HCT116 (cell line): Measurements from ENCODE around the gene SLAMF6. TPM values are rescaled to one million over a fixed set of nuclear protein-coding genes. Genes with fewer than 3 reads are reported as not detected.

Experiments used
- ATAC-seq: fragments of 200-7000 bp; cut with Tn5 transposase; 2 replicates; pipeline ENCODE4 v1.9.1; 2020; ENCODE audit warnings: mild to moderate bottlenecking, moderate library complexity
- BruUV-seq: library from RNA; stranded (reverse); fragments of 400-500 nt; replicated peaks from 2 replicates; lab custom pipeline; 2021; lab: Mats Ljungman, UMichigan
- CTCF ChIA-PET: fragments of 300-600 bp; sonication (Branson Sonifier 250); formaldehyde crosslinking; loops from one replicate; lab custom pipeline; 2021; ENCODE audit warnings: antibody characterized with exemption; lab: Charles Lee
- POLR2A ChIA-PET: fragments of 300-600, 350-600 bp; sonication (Branson Sonifier 250); formaldehyde crosslinking; loops from one replicate; lab custom pipeline; 2021; ENCODE audit warnings: antibody characterized with exemption; lab: Charles Lee
- RAD21 ChIA-PET, 2 experiments: fragments of 300-600 bp; sonication (Branson Sonifier 250); formaldehyde crosslinking; loops; one replicate each; lab custom pipeline; 2023; ENCODE audit warnings: low total read pairs in 2 of 2; ENCODE audit not compliant: uncharacterized antibody in 2 of 2, unreplicated experiment in 2 of 2, low non-redundant PET in 1 of 2; lab: Charles Lee
- DNase-seq: peaks from one replicate; pipeline ENCODE4 v3.0.0-alpha.2; 2010; ENCODE audit warnings: low read depth, low spot score
- H2AFZ ChIP-seq: fragments of 200-600 bp; shearing (Covaris generic), sonication (generic); 2 replicates; pipeline ENCODE4 v1.6.1; 2017; ENCODE audit warnings: low read depth, mixed run types, mixed read lengths, antibody characterized with exemption, low read length; ENCODE audit not compliant: poor library complexity, severe bottlenecking
- H3K27ac ChIP-seq: 2 replicates; pipeline ENCODE4 v1.5.1; 2012; ENCODE audit warnings: low read depth, low read length
- H3K27me3 ChIP-seq: fragments of 200-600 bp; sonication (generic); 2 replicates; pipeline ENCODE4 v1.6.1; 2016; ENCODE audit warnings: mixed run types, low read length, mixed read lengths; ENCODE audit not compliant: insufficient read depth
- H3K36me3 ChIP-seq, 2 experiments: fragments of 200-500 bp in 1 of 2; fragments of 200-600 bp in 1 of 2; sonication (Bioruptor generic) in 1 of 2; sonication (generic) in 1 of 2; 2 replicates each; pipeline versions ENCODE4 v1.5.1 to v1.6.1; 2014 to 2016; ENCODE audit warnings: low read length in 2 of 2, inconsistent platforms in 1 of 2, mixed read lengths in 1 of 2, mixed run types in 1 of 2; ENCODE audit not compliant: insufficient read depth in 2 of 2, control insufficient read depth in 1 of 2
- H3K4me1 ChIP-seq, 2 experiments: fragments of 200-600 bp in 1 of 2; sonication (generic) in 1 of 2; 2 replicates each; pipeline versions ENCODE4 v1.5.1 to v1.6.1; 2012 to 2017; ENCODE audit warnings: low read length in 2 of 2, inconsistent platforms in 1 of 2, mild to moderate bottlenecking in 1 of 2, mixed read lengths in 1 of 2, mixed run types in 1 of 2, moderate library complexity in 1 of 2; ENCODE audit not compliant: insufficient read depth in 2 of 2, control insufficient read depth in 1 of 2
- H3K4me2 ChIP-seq: fragments of 200-600 bp; sonication (generic); 2 replicates; pipeline ENCODE4 v1.6.1; 2017; ENCODE audit warnings: mixed run types, low read length, mixed read lengths
- H3K4me3 ChIP-seq, 2 experiments: fragments of 200-600 bp in 1 of 2; sonication (generic) in 1 of 2; replicated peaks in 1 of 2; 2 replicates each; pipeline ENCODE4 v1.5.1; 2011 to 2016; ENCODE audit warnings: low read length in 2 of 2, control low read depth in 1 of 2, low read depth in 1 of 2, mild to moderate bottlenecking in 1 of 2, mixed read lengths in 1 of 2, mixed run types in 1 of 2
- H3K79me2 ChIP-seq: fragments of 200-600 bp; sonication (generic); 2 replicates; pipeline ENCODE4 v1.6.1; 2017; ENCODE audit warnings: mild to moderate bottlenecking, mixed run types, low read length, moderate library complexity, mixed read lengths; ENCODE audit not compliant: insufficient read depth
- H3K9ac ChIP-seq: fragments of 200-600 bp; sonication (generic); 2 replicates; pipeline ENCODE4 v1.6.1; 2016; ENCODE audit warnings: low read length, mixed read lengths
- H3K9me2 ChIP-seq: fragments of 200-600 bp; sonication (generic), shearing (Covaris generic); 2 replicates; pipeline ENCODE4 v1.6.1; 2017; ENCODE audit warnings: mixed run types, mild to moderate bottlenecking, moderate library complexity; ENCODE audit not compliant: insufficient read depth
- H3K9me3 ChIP-seq, 2 experiments: fragments of 200-500 bp in 1 of 2; fragments of 200-600 bp in 1 of 2; sonication (Bioruptor generic) in 1 of 2; sonication (generic) in 1 of 2; 2 replicates each; pipeline ENCODE4 v1.6.1; 2014 to 2017; ENCODE audit warnings: low read length in 2 of 2, mixed read lengths in 2 of 2, inconsistent platforms in 1 of 2, low read depth in 1 of 2, mild to moderate bottlenecking in 1 of 2, mixed run types in 1 of 2, moderate library complexity in 1 of 2; ENCODE audit not compliant: control insufficient read depth in 1 of 2, insufficient read depth in 1 of 2
- H4K20me1 ChIP-seq: fragments of 200-600 bp; sonication (generic), shearing (Covaris generic); 2 replicates; pipeline ENCODE4 v1.6.1; 2017; ENCODE audit warnings: mixed run types, mild to moderate bottlenecking, moderate library complexity; ENCODE audit not compliant: insufficient read depth
- ELF1 ChIP-seq: IDR thresholded peaks from 2 replicates; pipeline ENCODE4 v1.6.1; 2012; ENCODE audit warnings: low read depth, borderline replicate concordance
- JUND ChIP-seq: IDR thresholded peaks from 2 replicates; pipeline ENCODE4 v1.6.1; 2012
- intact Hi-C: fragments of 100-400 bp; cut with micrococcal nuclease; formaldehyde crosslinking; loops from 2 replicates; pipeline ENCODE4 v1.10.0; 2022
- total RNA-seq: library from RNA; stranded (reverse); gene quantifications from one replicate; pipeline ENCODE4 v1.2.1, GENCODE V29; 2021; ENCODE audit not compliant: unreplicated experiment
- TF ChIP-seq, protein P1 (sequence below), 3 experiments: fragments of 200-600 bp in 1 of 3; sonication (generic) in 1 of 3; IDR thresholded peaks in 2 of 3; conservative IDR thresholded peaks in 1 of 3; 2 replicates each; pipeline ENCODE4 v1.5.1; 2012 to 2017; ENCODE audit warnings: low read depth in 2 of 3, low read length in 2 of 3, antibody characterized with exemption in 1 of 3, borderline replicate concordance in 1 of 3, control low read depth in 1 of 3, mild to moderate bottlenecking in 1 of 3, mixed read lengths in 1 of 3, mixed run types in 1 of 3, moderate library complexity in 1 of 3; ENCODE audit not compliant: insufficient read depth in 1 of 3
- TF ChIP-seq, protein P2 (sequence below): IDR thresholded peaks from 2 replicates; pipeline ENCODE4 v1.6.1; 2012; ENCODE audit warnings: low read depth
- TF ChIP-seq, protein P3 (sequence below): IDR thresholded peaks from 2 replicates; pipeline ENCODE4 v1.6.1; 2011; ENCODE audit warnings: mild to moderate bottlenecking, low read length, moderate library complexity; ENCODE audit not compliant: insufficient replicate concordance; ENCODE audit errors: extremely low read depth

The SLAMF6 gene
- total RNA-seq, 1 experiment from 2014 or later = not detected

DNA sequence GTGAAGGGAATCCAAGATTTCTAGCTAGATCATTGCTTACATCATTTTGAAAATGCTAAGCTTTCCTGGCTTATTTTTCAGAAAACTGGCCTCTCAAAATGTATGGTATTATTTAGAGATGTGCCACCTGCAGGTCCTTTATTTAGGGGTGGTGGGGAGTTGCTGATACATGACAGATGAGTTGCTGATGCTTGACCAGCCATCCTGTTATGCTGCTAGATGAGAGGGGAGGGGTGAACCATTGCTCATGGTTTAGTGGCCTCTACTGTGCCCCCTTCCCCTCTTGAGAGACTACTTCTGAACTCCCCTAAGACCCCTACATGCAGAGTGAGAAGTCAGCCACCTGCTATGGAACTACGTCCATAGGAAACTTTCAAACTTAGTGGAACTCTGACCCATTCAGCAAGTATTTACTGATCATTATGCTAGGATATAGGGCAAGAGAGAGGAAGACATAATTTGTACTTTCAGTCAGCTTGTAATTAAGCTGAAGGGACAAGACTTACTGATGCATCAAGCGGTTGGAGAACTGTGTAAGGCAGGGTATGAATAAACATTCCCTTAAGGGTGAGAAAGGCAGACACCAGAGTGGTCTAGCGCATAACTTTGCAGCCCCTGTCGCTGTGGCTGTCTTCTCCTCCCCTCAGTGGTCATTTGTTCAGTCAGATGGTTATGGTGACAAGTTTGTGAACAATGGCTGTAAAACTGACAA lies 34.6 kb downstream of the SLAMF6 start:
- TF ChIP-seq JUND = no peak
- TF ChIP-seq, protein P1, sequence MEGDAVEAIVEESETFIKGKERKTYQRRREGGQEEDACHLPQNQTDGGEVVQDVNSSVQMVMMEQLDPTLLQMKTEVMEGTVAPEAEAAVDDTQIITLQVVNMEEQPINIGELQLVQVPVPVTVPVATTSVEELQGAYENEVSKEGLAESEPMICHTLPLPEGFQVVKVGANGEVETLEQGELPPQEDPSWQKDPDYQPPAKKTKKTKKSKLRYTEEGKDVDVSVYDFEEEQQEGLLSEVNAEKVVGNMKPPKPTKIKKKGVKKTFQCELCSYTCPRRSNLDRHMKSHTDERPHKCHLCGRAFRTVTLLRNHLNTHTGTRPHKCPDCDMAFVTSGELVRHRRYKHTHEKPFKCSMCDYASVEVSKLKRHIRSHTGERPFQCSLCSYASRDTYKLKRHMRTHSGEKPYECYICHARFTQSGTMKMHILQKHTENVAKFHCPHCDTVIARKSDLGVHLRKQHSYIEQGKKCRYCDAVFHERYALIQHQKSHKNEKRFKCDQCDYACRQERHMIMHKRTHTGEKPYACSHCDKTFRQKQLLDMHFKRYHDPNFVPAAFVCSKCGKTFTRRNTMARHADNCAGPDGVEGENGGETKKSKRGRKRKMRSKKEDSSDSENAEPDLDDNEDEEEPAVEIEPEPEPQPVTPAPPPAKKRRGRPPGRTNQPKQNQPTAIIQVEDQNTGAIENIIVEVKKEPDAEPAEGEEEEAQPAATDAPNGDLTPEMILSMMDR (IDR thresholded peaks at IDR 0.05 in 2 of 3, conservative IDR thresholded peaks at IDR 0.05 in 1 of 3; ENCODE audit: borderline replicate concordance in 1 of 3, insufficient read depth in 1 of 3, low read depth in 2 of 3, low read length in 2 of 3) = no peak
- TF ChIP-seq, protein P2, sequence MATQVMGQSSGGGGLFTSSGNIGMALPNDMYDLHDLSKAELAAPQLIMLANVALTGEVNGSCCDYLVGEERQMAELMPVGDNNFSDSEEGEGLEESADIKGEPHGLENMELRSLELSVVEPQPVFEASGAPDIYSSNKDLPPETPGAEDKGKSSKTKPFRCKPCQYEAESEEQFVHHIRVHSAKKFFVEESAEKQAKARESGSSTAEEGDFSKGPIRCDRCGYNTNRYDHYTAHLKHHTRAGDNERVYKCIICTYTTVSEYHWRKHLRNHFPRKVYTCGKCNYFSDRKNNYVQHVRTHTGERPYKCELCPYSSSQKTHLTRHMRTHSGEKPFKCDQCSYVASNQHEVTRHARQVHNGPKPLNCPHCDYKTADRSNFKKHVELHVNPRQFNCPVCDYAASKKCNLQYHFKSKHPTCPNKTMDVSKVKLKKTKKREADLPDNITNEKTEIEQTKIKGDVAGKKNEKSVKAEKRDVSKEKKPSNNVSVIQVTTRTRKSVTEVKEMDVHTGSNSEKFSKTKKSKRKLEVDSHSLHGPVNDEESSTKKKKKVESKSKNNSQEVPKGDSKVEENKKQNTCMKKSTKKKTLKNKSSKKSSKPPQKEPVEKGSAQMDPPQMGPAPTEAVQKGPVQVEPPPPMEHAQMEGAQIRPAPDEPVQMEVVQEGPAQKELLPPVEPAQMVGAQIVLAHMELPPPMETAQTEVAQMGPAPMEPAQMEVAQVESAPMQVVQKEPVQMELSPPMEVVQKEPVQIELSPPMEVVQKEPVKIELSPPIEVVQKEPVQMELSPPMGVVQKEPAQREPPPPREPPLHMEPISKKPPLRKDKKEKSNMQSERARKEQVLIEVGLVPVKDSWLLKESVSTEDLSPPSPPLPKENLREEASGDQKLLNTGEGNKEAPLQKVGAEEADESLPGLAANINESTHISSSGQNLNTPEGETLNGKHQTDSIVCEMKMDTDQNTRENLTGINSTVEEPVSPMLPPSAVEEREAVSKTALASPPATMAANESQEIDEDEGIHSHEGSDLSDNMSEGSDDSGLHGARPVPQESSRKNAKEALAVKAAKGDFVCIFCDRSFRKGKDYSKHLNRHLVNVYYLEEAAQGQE = no peak
- TF ChIP-seq, protein P3, sequence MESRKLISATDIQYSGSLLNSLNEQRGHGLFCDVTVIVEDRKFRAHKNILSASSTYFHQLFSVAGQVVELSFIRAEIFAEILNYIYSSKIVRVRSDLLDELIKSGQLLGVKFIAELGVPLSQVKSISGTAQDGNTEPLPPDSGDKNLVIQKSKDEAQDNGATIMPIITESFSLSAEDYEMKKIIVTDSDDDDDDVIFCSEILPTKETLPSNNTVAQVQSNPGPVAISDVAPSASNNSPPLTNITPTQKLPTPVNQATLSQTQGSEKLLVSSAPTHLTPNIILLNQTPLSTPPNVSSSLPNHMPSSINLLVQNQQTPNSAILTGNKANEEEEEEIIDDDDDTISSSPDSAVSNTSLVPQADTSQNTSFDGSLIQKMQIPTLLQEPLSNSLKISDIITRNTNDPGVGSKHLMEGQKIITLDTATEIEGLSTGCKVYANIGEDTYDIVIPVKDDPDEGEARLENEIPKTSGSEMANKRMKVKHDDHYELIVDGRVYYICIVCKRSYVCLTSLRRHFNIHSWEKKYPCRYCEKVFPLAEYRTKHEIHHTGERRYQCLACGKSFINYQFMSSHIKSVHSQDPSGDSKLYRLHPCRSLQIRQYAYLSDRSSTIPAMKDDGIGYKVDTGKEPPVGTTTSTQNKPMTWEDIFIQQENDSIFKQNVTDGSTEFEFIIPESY = no peak
- TF ChIP-seq ELF1 = no peak
- no peak for ATAC-seq
- Histone ChIP-seq H3K9me3 (no peaks in the 10 kb centered on the region), H3K27ac (no peak overlapping the region), H3K79me2 (no peaks in the 10 kb centered on the region), H3K4me2 (no peak overlapping the region), H3K9me2 (no peaks in the 10 kb centered on the region), H3K27me3 (0 out of 2 replicates have a peak, but pooled peaks cover 9% of the 10 kb centered on the region), H3K9ac (no peak overlapping the region), H3K4me1 (no peaks in the 10 kb centered on the region), H3K4me3 (no peak overlapping the region), H4K20me1 (no peaks in the 10 kb centered on the region), H3K36me3 (no peaks in the 10 kb centered on the region), H2AFZ (no peak overlapping the region)
- BruUV-seq = no TSS peak
- no peak for DNase-seq
- ChIA-PET CTCF (no interaction called here), POLR2A (no interaction called here), RAD21 (no interaction called here)
- intact Hi-C loops = no loop called here
